ENCODE measurements around the gene HERC2. TPM values are rescaled to one million over a fixed set of nuclear protein-coding genes. Genes with fewer than 3 reads are reported as not detected.
"Not testable (repeated sequence)": the region's sequence is repeated elsewhere in the genome, so short reads cannot be mapped to it uniquely, and the experiment has no call there.

HERC2 gene
- polyA plus RNA-seq, 1 of the 3 experiments (the other 2 are of a cell fraction) = 22.3 TPM

GRCh38 chr15:28213393-28213792, 108.6 kb downstream of the HERC2 start:
- H3K9me3 ChIP-seq; DNase-seq; H3K4me3 ChIP-seq (ENCODE audit: low read depth in 2 of 2, low read length in 1 of 2); H2AFZ ChIP-seq (ENCODE audit: low read depth); H3F3A ChIP-seq (replicated peaks; ENCODE audit: insufficient read depth); H3K4me2 ChIP-seq; H3K9me2 ChIP-seq; H3K4me1 ChIP-seq (ENCODE audit: control insufficient read depth in 1 of 2, insufficient read depth in 2 of 2, low read depth in 1 of 2, low read length in 1 of 2); H3K79me2 ChIP-seq (ENCODE audit: insufficient read depth); POLR2A ChIA-PET; H3K9ac ChIP-seq; CTCF ChIA-PET; H3K27me3 ChIP-seq (ENCODE audit: insufficient read depth); H4K20me1 ChIP-seq (ENCODE audit: insufficient read depth); H3K27ac ChIP-seq (ENCODE audit: low read depth in 2 of 2, low read length in 1 of 2): not testable (repeated sequence)
- H3K36me3 ChIP-seq (replicated peaks in 1 of 2; ENCODE audit: control insufficient read depth in 1 of 2, insufficient read depth in 2 of 2, low read length in 1 of 2) = peaks cover 7 to 17% of the 10 kb centered on the region in 2 experiments
- 97% methylated on average over 5 of the region's 8 CpGs for WGBS (ENCODE audit: low lambda C conversion rate)

DNA sequence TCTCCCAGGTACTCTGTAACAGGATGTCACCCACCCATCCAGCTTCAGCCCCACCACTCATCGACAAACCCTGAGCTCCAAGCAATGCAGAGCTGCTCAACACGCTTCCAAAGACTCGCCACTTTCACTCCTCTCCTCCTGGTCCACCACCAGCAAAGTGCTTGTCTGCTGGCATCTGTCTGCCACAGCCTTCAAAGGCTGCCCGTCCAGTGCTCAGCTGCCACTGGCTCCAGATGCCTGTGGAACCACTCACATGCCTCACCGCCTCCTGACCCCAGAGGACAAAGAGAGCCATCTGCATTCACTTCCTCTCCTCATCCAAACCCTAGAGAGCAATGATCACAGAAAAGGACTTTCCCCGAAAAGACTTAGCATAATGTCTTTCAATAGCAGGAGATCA, 113.4 kb downstream of the HERC2 start:
- ChIA-PET CTCF (no interaction called here), POLR2A (no interaction called here)
- Histone ChIP-seq H3K4me1 (ENCODE audit: control insufficient read depth in 1 of 2, insufficient read depth in 2 of 2, low read depth in 1 of 2, low read length in 1 of 2) (no peaks in the 10 kb centered on the region), H3F3A (replicated peaks; ENCODE audit: insufficient read depth) (no peaks in the 10 kb centered on the region), H3K4me3 (ENCODE audit: low read depth in 2 of 2, low read length in 1 of 2) (no peak overlapping the region), H3K79me2 (ENCODE audit: insufficient read depth) (no peaks in the 10 kb centered on the region), H3K9me3 (no peaks in the 10 kb centered on the region), H3K36me3 (replicated peaks in 1 of 2; ENCODE audit: control insufficient read depth in 1 of 2, insufficient read depth in 2 of 2, low read length in 1 of 2) (peaks cover 3 to 7% of the 10 kb centered on the region in 2 experiments), H3K27ac (ENCODE audit: low read depth in 2 of 2, low read length in 1 of 2) (no peak overlapping the region), H3K9ac (no peak overlapping the region), H3K4me2 (no peak overlapping the region), H3K9me2 (no peaks in the 10 kb centered on the region), H2AFZ (ENCODE audit: low read depth) (no peak overlapping the region), H3K27me3 (ENCODE audit: insufficient read depth) (no peaks in the 10 kb centered on the region), H4K20me1 (ENCODE audit: insufficient read depth) (no peaks in the 10 kb centered on the region)
- WGBS (ENCODE audit: low lambda C conversion rate) = 95% methylated on average over 6 of the region's 6 CpGs
- DNase-seq = no peak
- TF ChIP-seq SMC3 (IDR thresholded peaks at IDR 0.05; ENCODE audit: low read depth, low read length) (no peak), GATA2 (CRISPR knock-in tag; IDR thresholded peaks at IDR 0.05) (no peak), TAF1 (IDR thresholded peaks at IDR 0.05; ENCODE audit: borderline replicate concordance, low read depth, low read length) (no peak), RAD21 (IDR thresholded peaks at IDR 0.05; ENCODE audit: low read length) (no peak), NFIC (IDR thresholded peaks at IDR 0.05; ENCODE audit: borderline replicate concordance) (no peak), NRF1 (IDR thresholded peaks at IDR 0.05; ENCODE audit: low read depth, low read length) (no peak), EP300 (IDR thresholded peaks at IDR 0.05; ENCODE audit: borderline replicate concordance in 1 of 2, low read depth in 1 of 2, low read length in 1 of 2) (no peak), FOSL2 (IDR thresholded peaks at IDR 0.05; ENCODE audit: borderline replicate concordance, low read depth) (no peak), MAX (IDR thresholded peaks at IDR 0.05; ENCODE audit: low read depth) (no peak), POLR2AphosphoS5 (IDR thresholded peaks at IDR 0.05; ENCODE audit: low read depth, low read length) (no peak), RXRA (IDR thresholded peaks at IDR 0.05; ENCODE audit: borderline replicate concordance, low read depth) (no peak), RFX5 (IDR thresholded peaks at IDR 0.05; ENCODE audit: low read length) (no peak), FOXM1 (IDR thresholded peaks at IDR 0.05; ENCODE audit: low read depth) (no peak), MEF2A (IDR thresholded peaks at IDR 0.05; ENCODE audit: borderline replicate concordance, low read depth) (no peak), MXI1 (IDR thresholded peaks at IDR 0.05; ENCODE audit: low read depth, low read length) (no peak), GABPA (IDR thresholded peaks at IDR 0.05; ENCODE audit: low read depth) (no peak), USF2 (IDR thresholded peaks at IDR 0.05; ENCODE audit: borderline replicate concordance, low read depth, low read length) (no peak), IRF3 (IDR thresholded peaks at IDR 0.05; ENCODE audit: low read depth, low read length) (no peak)
- TF ChIP-seq, protein P1, sequence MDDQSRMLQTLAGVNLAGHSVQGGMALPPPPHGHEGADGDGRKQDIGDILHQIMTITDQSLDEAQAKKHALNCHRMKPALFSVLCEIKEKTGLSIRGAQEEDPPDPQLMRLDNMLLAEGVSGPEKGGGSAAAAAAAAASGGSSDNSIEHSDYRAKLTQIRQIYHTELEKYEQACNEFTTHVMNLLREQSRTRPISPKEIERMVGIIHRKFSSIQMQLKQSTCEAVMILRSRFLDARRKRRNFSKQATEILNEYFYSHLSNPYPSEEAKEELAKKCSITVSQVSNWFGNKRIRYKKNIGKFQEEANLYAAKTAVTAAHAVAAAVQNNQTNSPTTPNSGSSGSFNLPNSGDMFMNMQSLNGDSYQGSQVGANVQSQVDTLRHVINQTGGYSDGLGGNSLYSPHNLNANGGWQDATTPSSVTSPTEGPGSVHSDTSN (IDR thresholded peaks at IDR 0.05) = no peak
- TF ChIP-seq, protein P2, sequence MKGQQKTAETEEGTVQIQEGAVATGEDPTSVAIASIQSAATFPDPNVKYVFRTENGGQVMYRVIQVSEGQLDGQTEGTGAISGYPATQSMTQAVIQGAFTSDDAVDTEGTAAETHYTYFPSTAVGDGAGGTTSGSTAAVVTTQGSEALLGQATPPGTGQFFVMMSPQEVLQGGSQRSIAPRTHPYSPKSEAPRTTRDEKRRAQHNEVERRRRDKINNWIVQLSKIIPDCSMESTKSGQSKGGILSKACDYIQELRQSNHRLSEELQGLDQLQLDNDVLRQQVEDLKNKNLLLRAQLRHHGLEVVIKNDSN (IDR thresholded peaks at IDR 0.05; ENCODE audit: borderline replicate concordance, low read depth) = no peak

- H4K20me1 ChIP-seq (ENCODE audit: insufficient read depth); H3K27me3 ChIP-seq (ENCODE audit: insufficient read depth); H3K4me3 ChIP-seq (ENCODE audit: low read depth in 2 of 2, low read length in 1 of 2); CTCF ChIA-PET; H3K9me3 ChIP-seq; H3K4me1 ChIP-seq (ENCODE audit: control insufficient read depth in 1 of 2, insufficient read depth in 2 of 2, low read depth in 1 of 2, low read length in 1 of 2); H3K9ac ChIP-seq; H3K9me2 ChIP-seq; H2AFZ ChIP-seq (ENCODE audit: low read depth); H3K79me2 ChIP-seq (ENCODE audit: insufficient read depth); H3F3A ChIP-seq (replicated peaks; ENCODE audit: insufficient read depth); H3K27ac ChIP-seq (ENCODE audit: low read depth in 2 of 2, low read length in 1 of 2); POLR2A ChIA-PET; DNase-seq; H3K4me2 ChIP-seq: not testable (repeated sequence)
- 63% methylated on average over 2 of the region's 10 CpGs for WGBS (ENCODE audit: low lambda C conversion rate)
- H3K36me3 ChIP-seq (replicated peaks in 1 of 2; ENCODE audit: control insufficient read depth in 1 of 2, insufficient read depth in 2 of 2, low read length in 1 of 2) = peaks cover 11 to 13% of the 10 kb centered on the region in 2 experiments
Measured at GRCh38 chr15:28205640-28206039, 116.3 kb downstream of the HERC2 start.

Measured in SK-N-SH (cell line).